ENCODE measurements around the gene CUL9.

GRCh38 chr6:43268355-43268700 is 86.3 kb downstream of the CUL9 start:
- TF ChIP-seq CTCF (IDR thresholded peaks at IDR 0.05), result no peak
- TF ChIP-seq POLR2A (IDR thresholded peaks at IDR 0.05), result no peak

Data from Peyer's patch (tissue), 4 donors.